Mesothelial cell of epicardium (in vitro differentiated cells): ENCODE results near the gene KLHL29. TPM values are rescaled to one million over a fixed set of nuclear protein-coding genes. Genes with fewer than 3 reads are reported as not detected.

Experiments
- DNase-seq, 2 experiments: peaks; one replicate each; pipeline ENCODE4 v3.0.0; 2021; ENCODE audit warnings: low spot score in 2 of 2; ENCODE audit not compliant: unreplicated experiment in 2 of 2
- H3K27ac Mint-ChIP-seq: 2 replicates; pipeline ENCODE4 v1.8.0; 2021; ENCODE audit warnings: mixed read lengths
- H3K27me3 Mint-ChIP-seq: 2 replicates; pipeline ENCODE4 v1.8.0; 2021; ENCODE audit warnings: low read depth, mixed read lengths
- H3K36me3 Mint-ChIP-seq: 2 replicates; pipeline ENCODE4 v1.8.0; 2021; ENCODE audit warnings: mixed read lengths
- H3K4me1 Mint-ChIP-seq: 2 replicates; pipeline ENCODE4 v1.8.0; 2021; ENCODE audit warnings: mixed read lengths
- H3K4me3 Mint-ChIP-seq: 2 replicates; pipeline ENCODE4 v1.8.0; 2021; ENCODE audit warnings: mild to moderate bottlenecking, moderate library complexity, mixed read lengths
- H3K9me3 Mint-ChIP-seq: 2 replicates; pipeline ENCODE4 v1.8.0; 2021; ENCODE audit warnings: mixed read lengths
- total RNA-seq: library from RNA; stranded (reverse); gene quantifications from 3 replicates; pipeline ENCODE4 v1.2.1, GENCODE V29; 2021
- TF ChIP-seq, protein P1 (sequence below): fragments of 200-600 bp; sonication (generic); IDR thresholded peaks from one replicate; pipeline ENCODE4 v1.5.0; 2021; ENCODE audit warnings: antibody characterized with exemption; ENCODE audit not compliant: unreplicated experiment

The KLHL29 gene
- total RNA-seq, 1 donor from 2014 or later, result 28.3 TPM

DNA sequence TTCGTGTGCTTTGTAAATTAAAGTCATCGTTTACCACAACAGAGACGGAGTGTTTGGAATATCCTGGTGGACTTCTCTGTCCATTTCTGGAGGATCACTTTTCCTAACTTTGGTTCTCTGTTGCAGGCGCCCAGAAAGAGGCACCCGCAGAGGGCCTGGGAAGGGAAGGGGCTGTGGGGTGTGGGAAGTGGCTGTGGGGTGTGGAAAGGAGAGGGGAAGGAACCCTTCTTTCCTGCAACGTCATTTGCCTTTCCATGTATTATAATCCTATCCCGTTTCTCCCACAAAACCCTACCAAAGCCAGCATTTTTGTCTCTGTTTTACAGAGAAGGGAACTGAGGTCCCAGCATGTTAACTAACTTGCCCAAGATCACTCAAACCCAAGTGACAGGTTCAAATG lies 210.0 kb downstream of the KLHL29 start:
- Mint-ChIP-seq H3K4me1 (peaks cover 22% of the 10 kb centered on the region), H3K27me3 (peaks cover 1% of the 10 kb centered on the region), H3K9me3 (no peaks in the 10 kb centered on the region), H3K4me3 (no peak overlapping the region), H3K36me3 (no peaks in the 10 kb centered on the region), H3K27ac (no peak overlapping the region)
- TF ChIP-seq, protein P1, sequence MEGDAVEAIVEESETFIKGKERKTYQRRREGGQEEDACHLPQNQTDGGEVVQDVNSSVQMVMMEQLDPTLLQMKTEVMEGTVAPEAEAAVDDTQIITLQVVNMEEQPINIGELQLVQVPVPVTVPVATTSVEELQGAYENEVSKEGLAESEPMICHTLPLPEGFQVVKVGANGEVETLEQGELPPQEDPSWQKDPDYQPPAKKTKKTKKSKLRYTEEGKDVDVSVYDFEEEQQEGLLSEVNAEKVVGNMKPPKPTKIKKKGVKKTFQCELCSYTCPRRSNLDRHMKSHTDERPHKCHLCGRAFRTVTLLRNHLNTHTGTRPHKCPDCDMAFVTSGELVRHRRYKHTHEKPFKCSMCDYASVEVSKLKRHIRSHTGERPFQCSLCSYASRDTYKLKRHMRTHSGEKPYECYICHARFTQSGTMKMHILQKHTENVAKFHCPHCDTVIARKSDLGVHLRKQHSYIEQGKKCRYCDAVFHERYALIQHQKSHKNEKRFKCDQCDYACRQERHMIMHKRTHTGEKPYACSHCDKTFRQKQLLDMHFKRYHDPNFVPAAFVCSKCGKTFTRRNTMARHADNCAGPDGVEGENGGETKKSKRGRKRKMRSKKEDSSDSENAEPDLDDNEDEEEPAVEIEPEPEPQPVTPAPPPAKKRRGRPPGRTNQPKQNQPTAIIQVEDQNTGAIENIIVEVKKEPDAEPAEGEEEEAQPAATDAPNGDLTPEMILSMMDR, result no peak
- DNase-seq, result no peak

DNA sequence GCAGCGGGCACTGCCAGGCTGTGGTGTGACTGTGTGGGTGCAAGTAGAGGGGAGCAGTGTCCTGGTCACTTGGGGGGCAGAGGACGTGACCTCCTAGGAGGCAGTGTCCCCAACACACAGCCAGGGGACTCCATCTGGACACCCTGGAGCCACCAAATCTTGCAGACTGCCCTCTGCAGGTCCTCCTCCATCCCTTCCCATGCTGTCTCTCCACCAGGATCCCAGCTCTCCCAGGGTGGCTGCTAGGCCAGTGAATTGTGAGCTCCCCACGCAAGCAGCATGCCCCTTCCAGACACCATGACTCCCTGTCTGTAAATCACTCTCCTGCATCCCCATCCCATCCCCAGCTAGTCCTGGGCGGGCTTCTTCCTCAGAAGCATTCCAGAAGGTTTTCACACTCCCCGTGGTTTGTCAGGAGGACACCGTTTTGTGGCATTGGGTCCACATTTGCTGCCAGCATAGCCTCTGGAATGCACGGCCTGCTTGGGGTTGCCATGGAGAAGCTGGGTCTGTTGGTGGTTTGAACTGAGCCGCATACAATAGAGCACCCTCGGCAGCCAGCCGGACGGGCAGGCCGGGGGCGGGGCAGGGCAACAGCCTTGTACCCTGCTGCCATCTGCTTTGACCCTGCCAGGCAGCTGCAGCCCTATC lies 210.7 kb downstream of the KLHL29 start:
- peaks cover 22% of the 10 kb centered on the region for H3K4me1 Mint-ChIP-seq
- no peak overlapping the region for H3K27ac Mint-ChIP-seq
- no peaks in the 10 kb centered on the region for H3K9me3 Mint-ChIP-seq
- H3K36me3 Mint-ChIP-seq, result no peaks in the 10 kb centered on the region
- no peak for DNase-seq
- TF ChIP-seq, protein P1, result no peak
- H3K27me3 Mint-ChIP-seq, result peaks cover 1% of the 10 kb centered on the region
- no peak overlapping the region for H3K4me3 Mint-ChIP-seq

DNA sequence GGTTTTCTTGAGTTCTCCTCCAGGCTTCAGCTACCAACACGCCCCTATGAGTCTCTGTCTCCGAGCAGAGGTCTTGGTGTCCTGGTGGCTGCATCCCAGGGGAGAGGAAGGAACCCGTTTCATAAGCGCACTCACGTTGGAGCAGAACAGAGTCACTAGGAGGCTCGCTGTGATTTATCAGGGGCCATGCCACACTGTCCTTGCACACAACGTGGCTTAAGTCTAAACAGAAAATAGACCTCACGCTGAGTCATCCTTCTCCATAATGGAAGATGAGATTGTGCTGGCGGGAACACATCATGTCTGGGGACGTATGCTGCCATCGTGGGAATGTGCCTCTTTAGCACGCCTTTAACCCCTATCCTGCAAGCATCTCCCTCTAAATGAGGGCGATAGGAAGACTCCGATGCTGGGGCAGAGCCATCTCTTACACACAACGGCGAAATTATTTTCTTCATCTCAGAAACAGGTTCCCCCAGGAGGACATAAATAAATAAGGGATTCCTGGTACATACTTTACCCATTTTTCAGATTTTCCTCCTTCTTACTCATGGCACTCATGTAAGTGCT lies 211.4 kb downstream of the KLHL29 start:
- Mint-ChIP-seq H3K4me3 (no peak overlapping the region), H3K4me1 (peaks cover 22% of the 10 kb centered on the region), H3K9me3 (no peaks in the 10 kb centered on the region), H3K36me3 (no peaks in the 10 kb centered on the region), H3K27ac (no peak overlapping the region), H3K27me3 (peaks cover 1% of the 10 kb centered on the region)
- DNase-seq, result no peak
- TF ChIP-seq, protein P1, result no peak

DNA sequence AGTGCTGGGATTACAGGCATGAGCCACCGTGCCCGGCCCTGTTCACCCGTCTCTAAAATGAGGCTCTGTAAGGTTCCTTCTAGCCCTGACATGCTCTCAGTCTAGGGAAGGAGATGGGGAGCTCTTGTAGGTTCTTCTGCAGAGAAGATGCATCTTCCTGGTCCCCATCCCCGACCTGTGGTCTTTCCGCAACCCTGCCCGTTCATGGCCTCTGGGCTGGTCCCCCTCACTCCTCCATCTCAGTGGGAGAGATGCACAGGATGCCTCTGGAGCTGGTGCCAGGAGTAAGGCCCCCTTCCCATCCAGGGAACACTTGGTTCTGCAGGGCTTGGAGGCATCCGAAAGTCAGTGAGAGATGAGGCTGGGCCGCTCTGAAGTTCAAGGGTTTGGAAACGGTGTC lies 212.7 kb downstream of the KLHL29 start:
- H3K36me3 Mint-ChIP-seq, result no peaks in the 10 kb centered on the region
- H3K9me3 Mint-ChIP-seq, result no peaks in the 10 kb centered on the region
- peaks cover 22% of the 10 kb centered on the region for H3K4me1 Mint-ChIP-seq
- no peak overlapping the region for H3K4me3 Mint-ChIP-seq
- TF ChIP-seq, protein P1, result no peak
- H3K27me3 Mint-ChIP-seq, result peaks cover 1% of the 10 kb centered on the region
- no peak overlapping the region for H3K27ac Mint-ChIP-seq
- DNase-seq, result no peak

DNA sequence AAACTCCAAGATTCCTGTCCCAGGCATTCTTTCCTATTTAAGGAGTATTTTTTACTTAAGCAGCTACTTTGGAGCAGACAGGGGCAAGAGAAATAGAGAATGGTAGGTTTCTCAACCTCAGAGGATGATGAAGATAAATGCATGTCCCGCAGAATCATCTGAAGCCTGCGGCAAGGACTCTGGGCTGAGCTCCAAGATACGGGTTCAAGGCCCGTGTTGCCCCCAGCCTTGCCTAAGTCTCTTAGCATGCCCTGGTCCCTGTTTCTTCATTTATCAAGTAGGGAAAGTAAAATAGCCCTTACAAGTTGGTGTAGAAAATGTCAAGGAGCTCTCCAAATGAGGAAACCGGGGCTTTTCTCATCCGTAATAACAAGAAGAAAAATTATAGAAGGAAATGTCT lies 214.0 kb downstream of the KLHL29 start:
- TF ChIP-seq, protein P1, result no peak
- peaks cover 1% of the 10 kb centered on the region for H3K27me3 Mint-ChIP-seq
- no peak for DNase-seq
- no peaks in the 10 kb centered on the region for H3K9me3 Mint-ChIP-seq
- no peak overlapping the region for H3K27ac Mint-ChIP-seq
- no peaks in the 10 kb centered on the region for H3K36me3 Mint-ChIP-seq
- no peak overlapping the region for H3K4me3 Mint-ChIP-seq
- H3K4me1 Mint-ChIP-seq, result peaks cover 15% of the 10 kb centered on the region
